GM13976 (cell line): Measurements from ENCODE around the gene MTFMT.
"Not testable (repeated sequence)": the region's sequence is repeated elsewhere in the genome, so short reads cannot be mapped to it uniquely, and the experiment has no call there.

Experiments used
- DNase-seq: peaks from one replicate; pipeline ENCODE4 v3.0.0; 2012; ENCODE audit warnings: low spot score
- CTCF ChIP-seq: IDR thresholded peaks from 2 replicates; pipeline ENCODE4 v1.5.1; 2012; ENCODE audit warnings: borderline replicate concordance, mild to moderate bottlenecking; ENCODE audit not compliant: insufficient read depth; ENCODE audit errors: extremely low read depth, missing control alignments, control extremely low read depth
- in situ Hi-C: fragments of 300-500 bp; cut with MboI; formaldehyde crosslinking; loops from one replicate; pipeline ENCODE4 v1.12.0; 2022; ENCODE audit warnings: low sequenced_read_pairs, mixed read lengths, inconsistent platforms; ENCODE audit not compliant: unreplicated experiment

MTFMT gene

GRCh38 chr15:65027593-65027992, 1.8 kb downstream of the MTFMT start:
- in situ Hi-C loops: loop anchor here (25.0 kb wide), 1 partner anchor 260 kb away; the partner anchor contains the start of genes PARP16 and RNU5A-1
- TF ChIP-seq CTCF: no peak
- no peak for DNase-seq

- no peak for DNase-seq
- in situ Hi-C loops: loop anchor here (25.0 kb wide), 1 partner anchor 261 kb away; the partner anchor contains the start of genes PARP16 and RNU5A-1
- TF ChIP-seq CTCF: no peak
Observed at GRCh38 chr15:65026756-65027155, 2.7 kb downstream of the MTFMT start.

- in situ Hi-C loops: no loop called here
- DNase-seq: no peak
- no peak for TF ChIP-seq CTCF
Observed at GRCh38 chr15:65021488-65021887, 8.0 kb downstream of the MTFMT start.

GRCh38 chr15:65020419-65020818, 9.0 kb downstream of the MTFMT start:
- TF ChIP-seq CTCF: no peak
- in situ Hi-C loops: no loop called here
- no peak for DNase-seq

GRCh38 chr15:65011198-65011597, 18.2 kb downstream of the MTFMT start:
- in situ Hi-C loops, DNase-seq: not testable (repeated sequence)

- peak; percentile 25 for DNase-seq
- in situ Hi-C loops: no loop called here
- peak; percentile 22 for TF ChIP-seq CTCF
Observed at GRCh38 chr15:65008983-65009382, 20.5 kb downstream of the MTFMT start.

GRCh38 chr15:65006876-65007275, 22.6 kb downstream of the MTFMT start:
- in situ Hi-C loops: no loop called here
- TF ChIP-seq CTCF: no peak
- DNase-seq: no peak
